HG02840 (cell line): ENCODE measurements around the gene TESK2.
A peak's percentile ranks its signal among the peaks of the same experiment; 100 is the strongest.
"Not testable (repeated sequence)": the region's sequence is repeated elsewhere in the genome, so short reads cannot be mapped to it uniquely, and the experiment has no call there.

ENCODE experiments used
- ATAC-seq: cut with Tn5 transposase; IDR thresholded peaks from one replicate; pipeline ENCODE4 v1.9.1; 2021; ENCODE audit warnings: mild to moderate bottlenecking, moderate library complexity, moderate number of reproducible peaks; ENCODE audit not compliant: unreplicated experiment, low FRiP score

Gene TESK2

GRCh38 chr1:45421935-45422334 lies 69.0 kb downstream of the TESK2 start:
- ATAC-seq = no peak

- no peak for ATAC-seq
Measured at GRCh38 chr1:45414746-45415145, 76.2 kb downstream of the TESK2 start.

DNA sequence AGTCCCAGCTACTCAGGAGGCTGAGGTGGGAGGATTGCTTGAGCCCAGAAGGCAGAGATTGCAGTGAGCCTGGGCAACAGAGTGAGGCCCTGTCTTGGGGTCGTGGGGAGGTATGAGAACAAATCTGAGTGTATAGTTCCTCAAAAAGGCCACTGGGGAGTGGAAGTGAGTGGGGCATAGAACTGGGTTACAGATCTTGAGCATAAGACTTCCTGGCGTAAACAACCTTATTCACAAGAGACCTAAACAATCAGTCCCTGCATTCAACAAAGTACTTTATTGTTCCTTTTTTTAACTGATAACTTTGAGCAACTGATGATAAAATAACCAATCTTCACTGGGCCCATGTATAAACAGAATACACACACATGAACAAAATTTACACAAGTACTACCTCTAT lies 78.1 kb downstream of the TESK2 start:
- ATAC-seq = no peak

DNA sequence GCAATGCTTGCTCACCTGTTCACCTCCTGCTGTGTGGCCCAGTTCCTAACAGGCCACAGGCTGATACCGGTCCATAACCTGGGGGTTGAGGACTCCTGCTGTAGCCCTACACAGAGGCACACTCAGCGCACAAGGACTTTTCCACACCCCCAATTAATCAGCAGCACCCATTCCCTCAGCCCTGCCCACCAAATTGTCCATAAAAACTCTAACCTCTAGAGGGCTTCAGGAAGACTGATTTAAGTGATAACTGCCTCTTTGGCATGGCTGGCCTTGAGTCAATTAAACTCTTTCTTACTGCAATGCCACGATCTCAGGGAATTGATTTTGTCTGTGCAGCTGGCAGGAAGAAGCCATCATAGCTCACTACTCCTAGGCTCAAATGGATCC lies 79.5 kb downstream of the TESK2 start:
- ATAC-seq = no peak

DNA sequence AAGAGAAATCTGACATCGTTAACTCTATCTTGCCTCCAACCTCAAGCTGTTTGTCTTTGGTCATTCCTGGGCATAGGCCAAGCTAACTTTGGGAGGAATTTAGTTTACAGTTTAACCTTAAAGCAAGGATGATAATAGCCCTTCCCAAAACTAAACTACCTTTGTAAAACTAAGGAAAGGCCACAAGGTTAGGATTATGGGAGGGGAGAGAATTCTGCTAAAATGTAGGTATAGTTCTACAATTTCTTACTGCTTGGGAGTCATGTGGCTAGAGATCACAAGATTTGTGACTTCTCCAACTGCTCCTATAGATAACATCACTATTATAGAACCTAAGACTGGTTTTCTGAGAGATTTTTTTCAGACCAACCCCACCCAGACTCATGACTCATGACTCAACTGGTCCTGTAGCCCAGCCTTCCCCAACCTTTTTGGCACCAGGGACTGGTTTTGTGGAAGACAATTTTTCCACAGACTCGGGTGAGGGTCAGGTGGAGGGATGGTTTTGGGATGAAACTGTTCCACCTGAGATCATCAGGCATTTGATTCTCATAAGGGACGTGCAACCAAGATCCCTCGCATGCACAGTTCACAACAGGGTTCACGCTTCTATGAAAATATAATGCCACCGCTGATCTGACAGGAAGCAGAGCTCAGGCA lies 80.0 kb downstream of the TESK2 start:
- no peak for ATAC-seq

DNA sequence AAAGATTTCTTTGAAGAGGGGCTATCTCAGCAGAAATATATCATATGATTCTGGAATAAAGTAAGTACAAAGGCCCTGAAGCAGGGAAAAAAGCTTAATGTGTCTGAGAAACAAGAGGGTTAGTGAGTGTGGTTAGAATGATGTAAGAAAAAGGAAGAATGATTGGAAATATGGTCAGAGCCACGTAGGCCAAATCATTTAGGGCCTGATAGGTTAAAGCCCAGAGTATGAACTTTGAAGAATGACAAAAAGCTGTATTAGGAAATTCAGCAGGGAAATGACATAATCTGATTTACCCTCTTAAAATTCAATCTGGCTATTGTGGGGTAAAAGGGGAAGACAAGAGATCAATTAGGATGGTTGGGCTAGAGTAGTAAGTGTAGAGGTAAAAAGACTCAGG lies 81.7 kb downstream of the TESK2 start:
- ATAC-seq = no peak

DNA sequence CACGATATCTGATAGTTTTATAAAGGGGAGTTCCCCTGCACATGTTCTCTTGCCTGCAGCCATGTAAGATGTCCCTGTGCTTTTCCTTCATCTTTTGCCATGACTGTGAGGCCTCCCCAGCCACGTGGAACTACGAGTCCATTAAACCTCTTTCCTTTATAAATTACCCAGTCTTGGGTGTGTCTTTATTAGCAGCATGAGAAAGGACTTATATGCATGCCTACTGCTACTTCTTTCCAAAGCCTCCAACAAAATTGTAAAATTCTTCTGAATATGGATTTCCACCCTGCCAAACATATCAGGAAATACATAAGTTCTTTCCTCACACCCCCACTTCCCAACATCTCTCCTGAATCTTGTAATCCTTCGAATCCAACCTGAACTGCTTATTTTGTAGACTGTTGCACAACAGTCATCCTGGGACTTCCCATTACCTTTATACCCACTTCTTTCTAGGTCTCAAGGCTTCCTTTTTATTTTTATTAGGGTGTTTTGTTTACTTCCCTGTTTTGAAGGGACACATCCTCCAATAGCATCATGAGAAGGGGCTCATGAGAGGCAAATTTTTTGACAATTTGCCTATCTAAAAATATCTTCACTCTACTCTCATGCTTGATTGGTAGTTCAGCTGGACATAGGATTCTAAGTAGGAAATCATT lies 83.2 kb downstream of the TESK2 start:
- no peak for ATAC-seq

- ATAC-seq = no peak
Measured at GRCh38 chr1:45405636-45406035, 85.3 kb downstream of the TESK2 start.

DNA sequence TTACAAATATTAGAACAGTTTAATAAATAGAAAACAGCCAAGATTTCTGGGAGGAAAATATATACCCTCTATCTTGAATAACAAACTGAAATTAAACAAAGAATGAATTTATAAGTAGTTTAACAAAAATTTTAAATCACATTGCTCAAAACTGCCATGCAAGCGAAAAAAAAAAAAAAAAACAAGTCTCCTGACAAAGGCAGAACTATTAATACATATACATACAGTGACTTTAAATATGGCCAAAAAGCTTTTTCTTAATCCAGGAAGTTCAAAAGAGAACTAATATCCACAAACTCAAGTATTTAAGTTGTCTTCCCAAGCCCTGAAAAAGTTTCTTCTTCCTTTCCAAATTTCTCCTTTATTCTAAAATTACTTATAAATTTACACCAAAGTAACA lies 87.2 kb downstream of the TESK2 start:
- no peak for ATAC-seq

DNA sequence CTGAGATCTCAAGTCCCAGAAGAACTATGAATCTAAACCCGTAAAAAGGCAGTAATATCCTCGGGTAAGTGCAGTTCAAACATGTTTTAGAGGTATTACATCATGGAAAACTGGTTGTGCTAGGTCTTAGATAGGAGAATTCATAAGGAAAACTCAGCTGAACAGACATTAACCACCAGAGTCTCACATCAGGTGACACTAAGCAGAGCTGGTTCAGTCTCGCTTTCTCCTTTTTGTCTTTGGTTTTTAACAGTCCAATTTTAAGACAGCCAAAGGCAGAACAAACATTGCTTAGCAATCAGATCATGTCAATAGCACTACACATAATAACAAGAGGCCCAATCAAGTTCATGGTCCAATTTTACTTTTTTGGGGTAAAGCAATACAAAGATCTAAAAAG lies 87.7 kb downstream of the TESK2 start:
- no peak for ATAC-seq

- no peak for ATAC-seq
Measured at GRCh38 chr1:45401524-45401923, 89.4 kb downstream of the TESK2 start.

DNA sequence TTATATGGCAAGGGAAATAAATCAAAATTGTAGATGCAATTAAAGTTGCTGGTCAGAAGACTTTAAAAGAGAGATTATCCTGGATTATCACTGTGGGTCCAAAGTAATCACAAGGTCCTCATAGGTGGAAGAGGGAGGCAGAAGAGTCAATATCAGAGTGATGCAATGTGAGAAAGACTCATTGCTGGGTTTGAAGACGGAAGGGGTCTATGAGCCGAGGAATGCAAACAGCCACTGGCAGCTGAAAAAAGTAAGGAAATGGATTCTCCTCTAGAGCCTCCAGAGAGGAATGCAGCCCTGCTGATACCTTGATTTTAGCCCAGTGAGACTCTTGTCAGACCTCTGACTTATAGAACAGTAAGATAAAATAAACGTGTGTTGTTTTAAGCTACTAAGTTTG lies 90.9 kb downstream of the TESK2 start:
- ATAC-seq = no peak

- no peak for ATAC-seq
Measured at GRCh38 chr1:45397285-45397684, 93.7 kb downstream of the TESK2 start.

DNA sequence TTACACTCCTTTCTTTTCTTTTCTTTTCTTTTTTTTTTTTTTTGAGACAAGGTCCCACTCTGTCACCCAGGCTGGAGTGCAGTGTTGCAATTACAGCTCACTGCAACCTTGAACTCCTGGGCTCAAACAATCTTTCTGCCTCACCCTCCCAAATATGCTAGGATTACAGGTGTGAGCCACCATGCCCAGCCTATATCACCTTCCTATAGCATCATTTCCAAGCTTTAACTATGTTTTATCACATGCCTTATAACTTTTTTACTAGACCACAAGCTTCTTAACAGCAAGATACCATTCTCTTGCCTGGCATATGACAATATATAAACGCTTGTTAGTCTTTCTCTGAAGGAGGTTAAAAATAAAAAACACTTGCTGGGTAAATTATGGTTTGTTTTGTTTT lies 95.4 kb downstream of the TESK2 start:
- ATAC-seq = no peak

GRCh38 chr1:45395051-45395450 lies 95.9 kb downstream of the TESK2 start:
- no peak for ATAC-seq

- peak; percentile 70 for ATAC-seq
Measured at GRCh38 chr1:45394342-45394741, 96.6 kb downstream of the TESK2 start.

GRCh38 chr1:45393718-45394302 lies 97.2 kb downstream of the TESK2 start:
- ATAC-seq = peak; percentile 60

- no peak for ATAC-seq
Measured at GRCh38 chr1:45386219-45386618, 104.7 kb downstream of the TESK2 start.

- ATAC-seq = no peak
Measured at GRCh38 chr1:45385302-45385701, 105.7 kb downstream of the TESK2 start.

GRCh38 chr1:45384213-45384612 lies 106.8 kb downstream of the TESK2 start:
- ATAC-seq = not testable (repeated sequence)

DNA sequence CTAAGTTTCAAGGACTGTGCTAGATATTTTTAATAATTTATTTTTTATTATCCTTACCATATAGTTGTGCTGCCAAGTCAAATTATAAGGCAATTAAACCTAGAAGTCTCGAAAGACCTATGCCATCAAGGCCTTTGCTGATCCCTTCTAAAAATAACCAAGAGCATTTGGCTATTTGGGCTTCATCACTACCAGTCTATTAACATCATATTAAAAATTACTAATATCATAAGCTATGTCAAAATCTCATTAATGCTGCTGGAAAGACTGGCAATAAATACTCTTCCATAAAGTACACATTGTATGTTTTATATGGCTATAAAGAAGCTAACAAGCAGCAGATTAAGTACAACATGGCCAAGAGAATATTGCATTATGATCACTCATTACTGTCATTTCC lies 107.8 kb downstream of the TESK2 start:
- no peak for ATAC-seq

GRCh38 chr1:45381243-45381642 lies 109.7 kb downstream of the TESK2 start:
- ATAC-seq = no peak
